ENCODE measurements around the gene RTF2.
A peak's percentile ranks its signal among the peaks of the same experiment; 100 is the strongest.

RTF2 gene

GRCh38 chr20:56437196-56437960 is 31.0 kb upstream of the RTF2 start:
- no peak for TF ChIP-seq CTCF (IDR thresholded peaks at IDR 0.05; ENCODE audit: low read depth, low read length, missing control alignments)
- no peak overlapping the region for H3K4me3 ChIP-seq (ENCODE audit: low read depth, low read length)
- DNase-seq (ENCODE audit: low read depth), result no peak

- no peak for TF ChIP-seq CTCF (IDR thresholded peaks at IDR 0.05; ENCODE audit: low read depth, low read length, missing control alignments)
- DNase-seq (ENCODE audit: low read depth), result no peak
- no peak overlapping the region for H3K4me3 ChIP-seq (ENCODE audit: low read depth, low read length)
Measured at GRCh38 chr20:56438284-56438683, 30.1 kb upstream of the RTF2 start.

GRCh38 chr20:56439771-56440291 is 28.6 kb upstream of the RTF2 start:
- DNase-seq (ENCODE audit: low read depth), result no peak
- TF ChIP-seq CTCF (IDR thresholded peaks at IDR 0.05; ENCODE audit: low read depth, low read length, missing control alignments), result no peak
- H3K4me3 ChIP-seq (ENCODE audit: low read depth, low read length), result no peak overlapping the region

- peak; percentile 34 for DNase-seq (ENCODE audit: low read depth)
Measured at GRCh38 chr20:56440346-56441007, 27.9 kb upstream of the RTF2 start.

GRCh38 chr20:56442389-56443365 is 25.8 kb upstream of the RTF2 start:
- DNase-seq (ENCODE audit: low read depth), result no peak
- no peak for TF ChIP-seq CTCF (IDR thresholded peaks at IDR 0.05; ENCODE audit: low read depth, low read length, missing control alignments)
- H3K4me3 ChIP-seq (ENCODE audit: low read depth, low read length), result no peak overlapping the region

More at GRCh38 chr20:56440346-56441007, 27.9 kb upstream of the RTF2 start:
- H3K4me3 ChIP-seq (ENCODE audit: low read depth, low read length), result no peak overlapping the region
- no peak for TF ChIP-seq CTCF (IDR thresholded peaks at IDR 0.05; ENCODE audit: low read depth, low read length, missing control alignments)

- H3K4me3 ChIP-seq (ENCODE audit: low read depth, low read length), result no peak overlapping the region
- DNase-seq (ENCODE audit: low read depth), result no peak
- TF ChIP-seq CTCF (IDR thresholded peaks at IDR 0.05; ENCODE audit: low read depth, low read length, missing control alignments), result no peak
Measured at GRCh38 chr20:56443654-56444540, 24.5 kb upstream of the RTF2 start.
